GM10266 (cell line): ENCODE data around the gene CPLX1.

Source experiments
- DNase-seq: peaks from one replicate; pipeline ENCODE4 v3.0.0; 2012; ENCODE audit errors: extremely low spot score
- TF ChIP-seq, protein P1 (sequence below): IDR thresholded peaks from 2 replicates; pipeline ENCODE4 v1.5.1; 2012; ENCODE audit warnings: mild to moderate bottlenecking, low read depth; ENCODE audit not compliant: control insufficient read depth, insufficient read depth; ENCODE audit errors: missing control alignments

Gene CPLX1

DNA sequence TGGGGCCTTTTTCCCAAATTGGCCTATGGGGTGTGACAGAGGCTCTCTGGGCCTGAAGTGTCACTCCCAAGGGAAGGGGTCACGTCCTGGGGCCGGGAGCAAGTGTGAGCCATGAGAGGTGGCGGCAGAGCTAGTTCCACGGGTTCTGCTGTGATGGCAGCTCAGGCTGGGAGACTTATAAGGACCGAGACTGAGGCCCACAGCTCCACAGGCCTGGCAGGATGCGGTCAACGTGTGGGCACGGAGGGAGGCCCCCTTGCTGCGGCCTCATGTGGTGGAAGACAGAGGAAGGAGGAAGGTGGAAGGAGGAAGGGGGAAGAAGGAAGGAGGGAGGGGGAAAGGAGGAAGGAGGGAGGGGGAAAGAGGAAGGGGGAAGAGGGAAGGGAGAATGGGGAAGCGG, 7.2 kb upstream of the CPLX1 start:
- TF ChIP-seq, protein P1, sequence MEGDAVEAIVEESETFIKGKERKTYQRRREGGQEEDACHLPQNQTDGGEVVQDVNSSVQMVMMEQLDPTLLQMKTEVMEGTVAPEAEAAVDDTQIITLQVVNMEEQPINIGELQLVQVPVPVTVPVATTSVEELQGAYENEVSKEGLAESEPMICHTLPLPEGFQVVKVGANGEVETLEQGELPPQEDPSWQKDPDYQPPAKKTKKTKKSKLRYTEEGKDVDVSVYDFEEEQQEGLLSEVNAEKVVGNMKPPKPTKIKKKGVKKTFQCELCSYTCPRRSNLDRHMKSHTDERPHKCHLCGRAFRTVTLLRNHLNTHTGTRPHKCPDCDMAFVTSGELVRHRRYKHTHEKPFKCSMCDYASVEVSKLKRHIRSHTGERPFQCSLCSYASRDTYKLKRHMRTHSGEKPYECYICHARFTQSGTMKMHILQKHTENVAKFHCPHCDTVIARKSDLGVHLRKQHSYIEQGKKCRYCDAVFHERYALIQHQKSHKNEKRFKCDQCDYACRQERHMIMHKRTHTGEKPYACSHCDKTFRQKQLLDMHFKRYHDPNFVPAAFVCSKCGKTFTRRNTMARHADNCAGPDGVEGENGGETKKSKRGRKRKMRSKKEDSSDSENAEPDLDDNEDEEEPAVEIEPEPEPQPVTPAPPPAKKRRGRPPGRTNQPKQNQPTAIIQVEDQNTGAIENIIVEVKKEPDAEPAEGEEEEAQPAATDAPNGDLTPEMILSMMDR, result no peak
- no peak for DNase-seq

- TF ChIP-seq, protein P1, result no peak
- DNase-seq, result no peak
Observed at GRCh38 chr4:832536-832935, 6.6 kb upstream of the CPLX1 start.

- TF ChIP-seq, protein P1, result no peak
- no peak for DNase-seq
Observed at GRCh38 chr4:832108-832507, 6.2 kb upstream of the CPLX1 start.

- TF ChIP-seq, protein P1, result no peak
- DNase-seq, result no peak
Observed at GRCh38 chr4:831483-831805, 5.5 kb upstream of the CPLX1 start.

GRCh38 chr4:830601-831482, 4.9 kb upstream of the CPLX1 start:
- TF ChIP-seq, protein P1, result no peak
- no peak for DNase-seq

DNA sequence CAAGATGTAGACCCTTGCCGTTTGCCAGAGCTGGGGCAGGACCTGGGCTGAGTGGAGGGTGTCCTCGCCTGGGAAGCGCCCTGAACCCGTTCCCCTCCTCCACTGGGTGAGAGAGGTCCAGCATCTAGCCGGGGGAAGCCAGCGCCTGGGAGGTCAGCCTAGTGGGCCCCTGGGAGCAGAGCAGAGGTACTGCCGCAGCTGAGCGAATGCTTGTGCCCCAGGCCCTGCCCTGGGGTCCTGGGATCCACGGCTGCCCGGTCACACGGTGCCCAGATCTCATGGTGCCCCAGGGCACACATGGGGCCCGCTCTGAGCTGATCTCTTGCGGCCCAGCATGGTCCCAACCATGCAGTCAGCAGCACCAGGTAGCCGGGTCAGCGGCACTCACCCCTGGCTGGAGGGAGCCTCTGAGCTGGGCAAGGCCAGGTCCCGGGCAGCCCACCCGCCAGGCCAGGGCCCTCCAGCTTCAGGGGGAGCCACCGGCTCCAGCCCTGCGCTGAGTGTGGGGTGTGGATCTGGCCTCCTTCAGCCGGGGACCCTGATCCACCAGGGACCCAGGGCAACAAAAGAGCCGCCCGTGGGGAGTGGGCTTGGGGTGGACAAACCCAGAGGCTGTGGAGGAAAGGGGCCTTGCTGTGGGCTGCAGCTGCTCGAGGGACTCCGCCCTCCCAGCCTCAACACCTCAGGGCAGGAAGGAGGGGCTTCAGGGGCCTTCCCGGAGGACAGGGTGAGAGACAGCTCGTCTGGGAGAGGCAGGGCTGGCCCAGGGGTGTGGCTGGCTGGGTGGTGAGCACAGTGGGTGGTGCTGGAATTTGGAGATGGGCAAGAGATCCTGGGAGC, 4.1 kb upstream of the CPLX1 start:
- no peak for DNase-seq
- TF ChIP-seq, protein P1, result no peak

- DNase-seq, result no peak
- TF ChIP-seq, protein P1, result no peak
Observed at GRCh38 chr4:829291-829690, 3.4 kb upstream of the CPLX1 start.
